ENCODE data around the gene CNGA2. TPM values are rescaled to one million over a fixed set of nuclear protein-coding genes. Genes with fewer than 3 reads are reported as not detected.

CNGA2 gene
- total RNA-seq, 2 experiments from 2014 or later, result not detected

DNA sequence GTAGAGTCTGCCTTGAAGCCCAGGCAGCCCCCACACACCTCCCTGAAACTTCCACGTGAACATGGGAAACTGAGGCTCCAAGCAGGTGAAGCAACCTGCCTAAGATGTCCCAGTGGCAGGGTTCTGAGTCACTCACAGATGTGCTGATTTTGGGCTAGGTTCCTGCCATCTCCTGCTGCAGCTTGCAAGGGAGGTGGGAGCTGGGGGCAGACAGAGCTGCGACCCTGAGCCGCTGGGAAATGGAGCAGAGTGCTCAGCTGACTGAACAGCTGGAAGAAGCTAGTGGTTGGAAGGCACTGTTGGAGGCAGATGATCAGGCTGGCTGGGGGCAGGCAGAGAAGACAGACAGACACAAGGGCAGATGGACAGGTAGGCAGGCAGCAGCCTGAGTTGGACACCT, 22.3 kb upstream of the CNGA2 start:
- Histone ChIP-seq H3K36me3 (ENCODE audit: insufficient read depth, low read length) (no peaks in the 10 kb centered on the region), H3K27ac (ENCODE audit: low read depth in 1 of 2, low read length in 2 of 2) (no peak overlapping the region), H3K4me1 (ENCODE audit: insufficient read depth, low read length) (no peaks in the 10 kb centered on the region), H3K27me3 (ENCODE audit: control insufficient read depth in 1 of 2, insufficient read depth in 2 of 2, low read length in 2 of 2) (no peaks in the 10 kb centered on the region), H3K9me3 (ENCODE audit: control insufficient read depth in 1 of 2, insufficient read depth in 1 of 2, low read length in 2 of 2) (no peaks in the 10 kb centered on the region), H3K4me3 (ENCODE audit: low read length) (no peak overlapping the region)
- Mint-ChIP-seq H3K36me3 (ENCODE audit: low read depth) (no peaks in the 10 kb centered on the region), H3K27ac (no peak overlapping the region), H3K27me3 (peaks cover 9% of the 10 kb centered on the region), H3K4me1 (ENCODE audit: low read depth) (no peaks in the 10 kb centered on the region), H3K4me3 (no peak overlapping the region), H3K9me3 (no peaks in the 10 kb centered on the region)
- ATAC-seq (ENCODE audit: poor library complexity), result no peak
- intact Hi-C loops (cut with DNase I, micrococcal nuclease), result no loop called here
- CTCF ChIA-PET, result no interaction called here
- TF ChIP-seq, protein P1, sequence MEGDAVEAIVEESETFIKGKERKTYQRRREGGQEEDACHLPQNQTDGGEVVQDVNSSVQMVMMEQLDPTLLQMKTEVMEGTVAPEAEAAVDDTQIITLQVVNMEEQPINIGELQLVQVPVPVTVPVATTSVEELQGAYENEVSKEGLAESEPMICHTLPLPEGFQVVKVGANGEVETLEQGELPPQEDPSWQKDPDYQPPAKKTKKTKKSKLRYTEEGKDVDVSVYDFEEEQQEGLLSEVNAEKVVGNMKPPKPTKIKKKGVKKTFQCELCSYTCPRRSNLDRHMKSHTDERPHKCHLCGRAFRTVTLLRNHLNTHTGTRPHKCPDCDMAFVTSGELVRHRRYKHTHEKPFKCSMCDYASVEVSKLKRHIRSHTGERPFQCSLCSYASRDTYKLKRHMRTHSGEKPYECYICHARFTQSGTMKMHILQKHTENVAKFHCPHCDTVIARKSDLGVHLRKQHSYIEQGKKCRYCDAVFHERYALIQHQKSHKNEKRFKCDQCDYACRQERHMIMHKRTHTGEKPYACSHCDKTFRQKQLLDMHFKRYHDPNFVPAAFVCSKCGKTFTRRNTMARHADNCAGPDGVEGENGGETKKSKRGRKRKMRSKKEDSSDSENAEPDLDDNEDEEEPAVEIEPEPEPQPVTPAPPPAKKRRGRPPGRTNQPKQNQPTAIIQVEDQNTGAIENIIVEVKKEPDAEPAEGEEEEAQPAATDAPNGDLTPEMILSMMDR (IDR thresholded peaks at IDR 0.05), result no peak
- POLR2A ChIA-PET, result no interaction called here
- no peak for DNase-seq

DNA sequence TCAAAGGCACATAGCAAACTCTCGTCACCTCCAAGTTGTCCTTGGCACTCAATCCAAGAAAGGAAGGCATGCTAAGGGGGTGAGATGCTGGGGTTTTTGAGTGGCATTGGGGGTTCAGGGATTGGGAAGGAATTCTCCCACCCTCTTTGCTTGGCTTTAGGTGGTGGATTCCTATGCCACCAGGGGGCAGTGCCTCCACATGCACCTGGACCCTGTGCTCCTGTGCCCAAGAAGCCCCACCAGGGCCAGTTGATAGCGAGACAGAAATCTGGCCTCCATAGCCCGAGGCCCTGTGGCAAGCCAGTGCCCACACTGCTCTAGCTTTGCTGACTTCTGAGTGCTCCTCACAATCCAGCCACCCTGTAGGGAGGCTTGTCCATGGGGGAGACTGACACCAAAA, 20.7 kb upstream of the CNGA2 start:
- no peak overlapping the region for H3K4me3 ChIP-seq (ENCODE audit: low read length)
- Mint-ChIP-seq H3K4me3 (no peak overlapping the region), H3K27ac (no peak overlapping the region), H3K27me3 (peaks cover 9% of the 10 kb centered on the region), H3K36me3 (ENCODE audit: low read depth) (no peaks in the 10 kb centered on the region), H3K4me1 (ENCODE audit: low read depth) (no peaks in the 10 kb centered on the region), H3K9me3 (no peaks in the 10 kb centered on the region)
- ChIA-PET POLR2A (no interaction called here), CTCF (no interaction called here)
- no peaks in the 10 kb centered on the region for H3K4me1 ChIP-seq (ENCODE audit: insufficient read depth, low read length)
- H3K27ac ChIP-seq (ENCODE audit: low read depth in 1 of 2, low read length in 2 of 2), result no peak overlapping the region
- intact Hi-C loops (cut with DNase I, micrococcal nuclease), result no loop called here
- DNase-seq, result no peak
- H3K27me3 ChIP-seq (ENCODE audit: control insufficient read depth in 1 of 2, insufficient read depth in 2 of 2, low read length in 2 of 2), result no peaks in the 10 kb centered on the region
- ATAC-seq (ENCODE audit: poor library complexity), result no peak
- TF ChIP-seq, protein P1 (IDR thresholded peaks at IDR 0.05), result no peak
- no peaks in the 10 kb centered on the region for H3K36me3 ChIP-seq (ENCODE audit: insufficient read depth, low read length)
- no peaks in the 10 kb centered on the region for H3K9me3 ChIP-seq (ENCODE audit: control insufficient read depth in 1 of 2, insufficient read depth in 1 of 2, low read length in 2 of 2)

DNA sequence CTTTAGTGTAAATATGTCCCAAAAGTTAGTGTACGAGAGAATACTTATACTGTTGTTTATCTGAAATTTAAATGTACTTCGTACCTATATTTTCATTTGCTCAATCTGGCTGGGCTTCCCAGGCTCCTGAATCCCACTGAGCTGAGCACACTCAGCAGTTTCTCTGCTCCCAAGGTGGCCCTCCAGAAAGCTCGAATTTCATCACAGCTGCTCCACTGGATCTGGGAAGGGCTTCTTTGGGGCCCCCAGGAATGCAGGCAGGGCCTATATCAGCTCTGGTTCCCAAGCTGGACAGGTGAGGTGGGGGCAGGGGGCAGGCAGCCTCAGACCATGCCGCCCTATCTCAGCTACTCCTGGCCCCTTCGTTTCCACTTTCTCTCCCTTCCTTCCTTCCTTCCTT, 20.2 kb upstream of the CNGA2 start:
- CTCF ChIA-PET, result no interaction called here
- no peaks in the 10 kb centered on the region for H3K36me3 ChIP-seq (ENCODE audit: insufficient read depth, low read length)
- POLR2A ChIA-PET, result no interaction called here

More for the DNA sequence above, 20.2 kb upstream of the CNGA2 start:
- H3K27me3 ChIP-seq (ENCODE audit: control insufficient read depth in 1 of 2, insufficient read depth in 2 of 2, low read length in 2 of 2), result no peaks in the 10 kb centered on the region
- intact Hi-C loops (cut with DNase I, micrococcal nuclease), result no loop called here
- no peak overlapping the region for H3K27ac ChIP-seq (ENCODE audit: low read depth in 1 of 2, low read length in 2 of 2)
- Mint-ChIP-seq H3K27ac (no peak overlapping the region), H3K4me1 (ENCODE audit: low read depth) (no peaks in the 10 kb centered on the region), H3K4me3 (no peak overlapping the region), H3K36me3 (ENCODE audit: low read depth) (no peaks in the 10 kb centered on the region), H3K27me3 (peaks cover 9% of the 10 kb centered on the region), H3K9me3 (no peaks in the 10 kb centered on the region)
- no peak for DNase-seq
- TF ChIP-seq, protein P1 (IDR thresholded peaks at IDR 0.05), result no peak
- H3K4me3 ChIP-seq (ENCODE audit: low read length), result no peak overlapping the region
- no peaks in the 10 kb centered on the region for H3K9me3 ChIP-seq (ENCODE audit: control insufficient read depth in 1 of 2, insufficient read depth in 1 of 2, low read length in 2 of 2)
- H3K4me1 ChIP-seq (ENCODE audit: insufficient read depth, low read length), result no peaks in the 10 kb centered on the region
- no peak for ATAC-seq (ENCODE audit: poor library complexity)
